Stimulated activated CD4-positive, alpha-beta T cell treated with anti-CD3 and anti-CD28 coated beads, Interleukin-15, amount 100 ng/mL, for 24 hours (primary cell): ENCODE results near the gene CLIC4.
"Not testable (repeated sequence)": the region's sequence is repeated elsewhere in the genome, so short reads cannot be mapped to it uniquely, and the experiment has no call there.

Source experiments
- DNase-seq: peaks from one replicate; pipeline ENCODE4 v3.0.0-alpha.2; 2020

CLIC4 gene

DNA sequence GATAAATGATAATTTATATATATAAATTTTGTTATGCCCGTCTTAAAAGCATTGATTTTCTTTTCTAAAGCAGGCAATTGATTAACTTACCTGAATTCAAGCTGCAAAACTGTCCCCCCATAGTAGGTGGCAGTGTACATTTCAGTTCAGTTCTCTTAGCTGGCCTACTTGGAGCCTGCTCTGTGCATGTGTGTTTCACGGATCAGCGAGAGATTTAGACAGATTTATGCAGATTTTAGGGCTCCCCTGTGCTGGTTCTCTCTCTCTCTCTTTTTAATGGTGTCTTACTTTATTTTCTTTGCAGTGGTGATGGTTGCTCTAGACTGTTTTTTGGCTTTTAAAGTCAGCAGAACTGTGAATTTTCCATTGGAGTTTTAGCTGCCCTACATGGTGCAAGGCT lies 30.7 kb downstream of the CLIC4 start:
- no peak for DNase-seq

DNA sequence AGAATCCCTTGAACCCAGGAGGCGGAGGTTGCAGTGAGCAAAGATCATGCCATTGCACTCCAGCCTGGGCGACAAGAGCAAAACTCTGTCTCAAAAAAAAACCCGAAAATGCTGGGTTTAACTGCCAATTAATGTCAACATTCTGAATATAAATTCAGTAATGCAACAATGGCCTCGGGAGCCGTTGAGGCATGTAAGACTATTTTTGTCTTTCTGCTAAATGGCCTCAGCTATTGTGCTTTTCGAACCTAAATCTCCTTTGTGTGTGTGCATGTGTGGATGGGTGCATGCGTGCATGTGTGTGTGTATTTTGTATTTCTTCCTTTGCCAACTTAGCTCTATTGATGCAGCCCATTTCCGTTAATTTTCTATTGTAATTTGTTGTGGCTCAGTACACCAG lies 31.6 kb downstream of the CLIC4 start:
- no peak for DNase-seq

GRCh38 chr1:24778141-24778540 lies 32.9 kb downstream of the CLIC4 start:
- DNase-seq = no peak

DNA sequence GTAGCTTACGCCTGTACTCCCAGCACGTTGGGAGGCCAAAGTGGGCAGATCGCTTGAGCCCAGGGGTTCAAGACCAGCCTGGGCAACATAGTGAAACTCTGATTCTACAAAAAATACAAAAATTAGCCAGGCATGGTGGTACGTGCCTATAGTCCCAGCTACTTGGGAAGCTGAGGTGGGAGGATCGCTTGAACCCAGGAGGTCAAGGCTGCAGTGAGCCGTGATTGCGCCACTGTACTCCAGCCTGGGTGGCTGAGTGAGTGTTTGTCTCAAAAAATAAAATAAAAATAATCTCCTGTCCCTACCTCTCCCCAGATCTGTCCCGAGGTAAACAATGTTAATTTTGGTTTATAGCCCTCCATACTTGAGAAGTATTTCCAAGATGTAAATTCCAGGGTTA lies 34.0 kb downstream of the CLIC4 start:
- DNase-seq = not testable (repeated sequence)

- no peak for DNase-seq
Measured at GRCh38 chr1:24779689-24780464, 34.6 kb downstream of the CLIC4 start.

- DNase-seq = not testable (repeated sequence)
Measured at GRCh38 chr1:24780626-24781025, 35.4 kb downstream of the CLIC4 start.

GRCh38 chr1:24782689-24783088 lies 37.4 kb downstream of the CLIC4 start:
- no peak for DNase-seq

DNA sequence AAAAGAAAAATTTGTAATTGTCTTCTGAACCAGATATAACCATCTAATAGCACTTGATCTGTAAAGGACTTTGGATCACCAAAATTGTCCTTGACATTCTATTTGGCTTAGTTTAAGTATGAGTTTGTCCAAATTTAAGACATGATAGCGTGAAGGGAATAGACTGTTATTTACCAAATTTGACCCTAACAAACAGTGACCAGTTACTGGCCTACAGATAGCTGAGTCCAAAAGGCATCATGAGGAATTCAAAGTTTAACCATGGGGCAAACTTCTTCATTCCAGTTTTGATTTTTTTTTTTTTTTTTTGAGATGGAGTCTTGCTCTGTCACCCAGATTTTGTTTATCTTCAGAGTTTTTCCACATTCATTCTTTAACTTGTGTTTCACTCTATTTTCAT lies 38.5 kb downstream of the CLIC4 start:
- no peak for DNase-seq

- DNase-seq = no peak
Measured at GRCh38 chr1:24786191-24786590, 40.9 kb downstream of the CLIC4 start.

- DNase-seq = no peak
Measured at GRCh38 chr1:24790490-24790889, 45.2 kb downstream of the CLIC4 start.

GRCh38 chr1:24793447-24794129 lies 48.3 kb downstream of the CLIC4 start:
- no peak for DNase-seq

- DNase-seq = not testable (repeated sequence)
Measured at GRCh38 chr1:24794130-24794502, 48.9 kb downstream of the CLIC4 start.

GRCh38 chr1:24795236-24795635 lies 50.0 kb downstream of the CLIC4 start:
- no peak for DNase-seq

- no peak for DNase-seq
Measured at GRCh38 chr1:24796524-24796923, 51.3 kb downstream of the CLIC4 start.

DNA sequence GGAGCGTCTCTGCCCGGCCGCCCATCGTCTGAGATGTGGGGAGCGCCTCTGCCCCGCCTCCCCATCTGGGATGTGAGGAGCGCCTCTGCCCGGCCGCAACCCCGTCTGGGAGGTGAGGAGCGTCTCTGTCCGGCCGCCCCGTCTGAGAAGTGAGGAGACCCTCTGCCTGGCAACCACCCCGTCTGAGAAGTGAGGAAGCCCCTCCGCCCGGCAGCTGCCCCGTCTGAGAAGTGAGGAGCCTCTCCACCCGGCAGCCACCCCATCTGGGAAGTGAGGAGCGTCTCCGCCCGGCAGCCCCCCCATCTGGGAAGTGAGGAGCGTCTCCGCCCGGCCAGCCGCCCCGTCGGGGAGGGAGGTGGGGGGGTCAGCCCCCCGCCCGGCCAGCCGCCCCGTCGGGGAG lies 54.0 kb downstream of the CLIC4 start:
- DNase-seq = not testable (repeated sequence)

DNA sequence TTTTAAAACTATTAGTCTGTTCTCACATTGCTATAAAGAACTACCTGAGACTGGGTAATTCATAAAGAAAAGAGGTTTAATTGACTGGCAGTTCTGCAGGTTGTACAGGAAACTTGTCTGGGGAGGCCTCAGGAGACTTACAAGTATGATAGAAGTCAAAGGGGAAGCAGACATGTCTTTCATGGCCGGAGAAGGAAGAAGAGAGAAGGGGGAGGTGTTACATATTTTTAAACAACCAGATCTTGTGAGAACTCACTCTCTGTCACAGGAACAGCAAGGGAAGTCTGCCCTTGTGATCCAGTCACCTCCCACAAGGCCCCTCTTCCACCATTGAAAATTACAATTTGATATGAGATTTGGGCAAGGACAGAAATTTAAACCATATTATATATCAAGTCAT lies 55.9 kb downstream of the CLIC4 start:
- DNase-seq = no peak

DNA sequence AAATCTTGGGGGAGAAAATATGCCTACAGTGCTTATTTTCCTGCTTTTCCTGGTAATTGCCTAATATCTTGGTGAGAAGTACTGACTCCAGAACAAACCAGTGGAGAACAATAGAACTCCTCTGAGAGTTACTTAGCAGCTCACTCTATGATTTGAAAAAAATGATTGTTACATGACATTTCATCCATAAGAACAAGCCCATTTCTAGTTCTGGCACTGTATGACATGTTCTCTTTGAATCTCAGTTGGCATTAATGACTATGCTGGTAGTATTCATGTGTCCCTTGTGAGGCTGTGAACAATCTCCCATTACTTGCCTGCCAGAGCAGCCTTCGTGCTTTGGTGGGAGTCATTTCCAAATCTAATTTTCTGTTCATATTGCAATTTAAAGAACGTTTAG lies 58.0 kb downstream of the CLIC4 start:
- no peak for DNase-seq

DNA sequence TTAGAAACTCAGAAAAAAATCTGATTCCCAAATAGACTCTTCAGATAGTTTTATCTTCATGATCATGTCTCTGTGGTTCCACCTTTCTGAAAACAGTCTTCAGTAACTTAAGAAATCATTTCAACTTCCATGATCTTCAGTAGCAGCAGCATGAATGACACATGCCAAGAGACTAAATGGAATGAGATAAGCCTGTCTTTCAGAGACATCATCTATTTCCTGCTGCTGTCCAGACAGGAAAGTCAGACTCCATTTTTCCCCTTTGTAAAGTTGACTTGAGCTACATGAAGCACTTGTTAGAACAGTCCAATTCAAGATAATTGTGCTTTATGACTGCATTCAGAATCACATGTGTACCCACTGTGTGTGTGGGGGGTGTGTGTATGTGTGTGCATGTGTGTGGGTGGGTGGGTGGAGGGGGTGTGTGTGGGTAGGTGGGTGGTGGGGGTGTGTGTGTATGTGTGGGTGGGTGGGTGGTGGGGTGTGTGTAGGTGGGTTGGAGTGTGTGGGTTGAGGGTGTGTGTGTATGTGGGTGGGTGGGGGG lies 58.8 kb downstream of the CLIC4 start:
- no peak for DNase-seq

DNA sequence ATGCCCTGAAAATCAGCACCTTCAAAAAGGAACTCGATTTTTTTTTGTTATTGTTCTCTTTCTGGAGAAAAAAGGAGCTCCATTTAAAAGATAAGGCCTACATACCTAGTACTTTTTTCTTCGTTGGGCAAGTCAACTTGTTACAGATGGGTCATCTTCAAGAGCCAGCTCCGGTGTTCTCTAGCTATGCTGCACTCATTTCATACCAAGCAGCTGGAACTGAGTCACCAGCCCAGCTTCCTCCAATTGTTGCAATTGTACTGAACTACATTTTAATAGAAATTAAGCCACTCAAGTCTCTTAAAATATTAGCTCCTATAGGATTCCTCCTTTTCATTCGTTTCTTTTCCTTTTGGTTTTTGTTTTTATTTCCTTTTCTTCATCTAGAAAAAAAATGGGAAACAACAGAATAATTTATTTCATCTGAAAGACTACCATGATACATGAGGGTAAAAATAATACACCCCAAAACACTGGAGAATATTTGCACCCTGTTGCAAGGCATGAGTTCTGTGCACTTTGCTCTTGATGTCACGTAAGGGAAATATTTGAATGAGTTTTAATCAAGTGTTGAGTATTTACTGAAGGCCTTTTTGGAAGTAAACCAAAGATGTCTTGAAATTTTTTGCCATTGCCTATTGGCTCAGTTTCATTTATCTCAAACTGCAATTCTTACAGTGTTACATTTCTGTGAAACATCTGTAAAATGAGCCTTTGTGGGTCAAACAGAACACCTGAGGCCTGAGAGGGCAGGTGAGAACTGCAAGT lies 60.5 kb downstream of the CLIC4 start:
- no peak for DNase-seq

DNA sequence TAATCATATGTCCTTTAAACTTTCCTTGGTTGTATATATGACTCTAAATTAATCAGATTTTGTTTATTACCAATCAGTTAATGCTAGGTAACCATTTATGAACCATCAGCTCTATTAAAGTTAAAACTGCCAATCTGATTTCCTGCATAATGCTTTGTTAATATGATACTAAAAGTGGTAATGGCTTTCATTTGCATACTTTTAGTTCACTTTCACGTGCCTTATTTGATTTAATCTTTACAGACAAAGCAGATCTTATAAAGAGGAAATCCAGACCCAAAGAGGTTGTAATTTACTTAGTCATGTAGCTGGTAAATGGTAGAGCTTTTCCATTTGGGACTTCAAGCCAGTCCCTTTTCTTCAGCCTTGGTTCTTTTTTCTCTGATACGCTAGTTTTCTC lies 61.3 kb downstream of the CLIC4 start:
- DNase-seq = no peak

DNA sequence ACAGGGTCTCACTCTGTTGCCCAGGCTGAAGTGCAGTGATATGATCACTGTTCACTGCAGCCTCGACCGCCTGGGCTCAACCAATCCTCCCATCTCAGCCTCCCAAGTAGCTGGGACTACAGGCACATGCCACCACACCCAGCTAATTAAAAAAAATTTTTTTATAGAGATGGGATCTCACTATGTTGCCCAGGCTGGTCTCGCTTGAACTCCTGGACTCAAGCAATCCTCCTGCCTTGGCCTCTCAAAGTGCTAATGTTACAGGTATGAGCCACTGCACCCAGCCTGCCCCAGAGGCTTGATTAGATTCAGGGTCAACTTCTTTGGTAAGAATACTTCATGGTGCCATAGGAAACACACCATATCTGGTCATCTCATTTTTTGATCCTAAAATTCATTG lies 66.2 kb downstream of the CLIC4 start:
- DNase-seq = not testable (repeated sequence)

DNA sequence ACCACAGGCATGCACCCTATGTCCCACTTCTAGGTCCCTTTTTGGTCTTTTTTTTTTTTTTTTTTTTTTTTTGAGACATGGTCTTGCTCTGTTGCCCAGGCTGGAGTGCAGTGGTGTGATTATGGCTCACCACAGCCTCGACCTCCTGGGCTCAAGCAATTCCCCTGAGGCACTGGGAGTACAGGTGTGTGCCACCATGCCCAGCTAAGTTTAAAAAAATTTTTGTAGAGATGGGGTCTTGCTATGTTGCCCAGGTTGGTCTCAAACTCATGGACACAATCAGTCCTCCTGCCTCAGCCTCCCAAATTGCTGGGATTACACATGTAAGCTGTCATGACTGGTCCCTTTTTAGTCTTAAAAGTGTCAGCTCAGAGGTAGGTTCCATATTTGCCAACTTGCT lies 75.0 kb downstream of the CLIC4 start:
- not testable (repeated sequence) for DNase-seq

- DNase-seq = no peak
Measured at GRCh38 chr1:24822887-24823286, 77.6 kb downstream of the CLIC4 start.

DNA sequence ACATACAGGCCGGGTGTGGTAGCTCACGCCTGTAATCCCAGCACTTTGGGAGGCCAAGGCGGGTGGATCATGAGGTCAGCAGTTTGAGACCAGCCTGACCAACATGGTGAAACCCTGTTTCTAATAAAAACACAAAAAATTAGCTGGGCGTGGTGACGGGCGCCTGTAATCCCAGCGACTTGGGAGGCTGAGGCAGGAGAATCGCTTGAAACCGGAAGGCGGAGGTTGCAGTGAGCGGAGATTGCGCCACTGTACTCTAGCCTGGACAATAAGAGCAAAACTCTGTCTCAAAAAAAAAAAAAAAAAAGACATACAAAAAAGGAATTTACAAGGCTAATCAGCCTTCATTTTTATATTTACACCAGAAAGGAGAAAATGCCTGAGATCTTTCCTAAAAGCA lies 78.2 kb downstream of the CLIC4 start:
- DNase-seq = not testable (repeated sequence)
